NCI-H226 (cell line): ENCODE measurements around the gene CAMK2A.
"Not testable (repeated sequence)": the region's sequence is repeated elsewhere in the genome, so short reads cannot be mapped to it uniquely, and the experiment has no call there.

ENCODE experiments used
- DNase-seq: peaks from one replicate; pipeline ENCODE4 v3.0.0-alpha.2; 2015

CAMK2A gene

DNA sequence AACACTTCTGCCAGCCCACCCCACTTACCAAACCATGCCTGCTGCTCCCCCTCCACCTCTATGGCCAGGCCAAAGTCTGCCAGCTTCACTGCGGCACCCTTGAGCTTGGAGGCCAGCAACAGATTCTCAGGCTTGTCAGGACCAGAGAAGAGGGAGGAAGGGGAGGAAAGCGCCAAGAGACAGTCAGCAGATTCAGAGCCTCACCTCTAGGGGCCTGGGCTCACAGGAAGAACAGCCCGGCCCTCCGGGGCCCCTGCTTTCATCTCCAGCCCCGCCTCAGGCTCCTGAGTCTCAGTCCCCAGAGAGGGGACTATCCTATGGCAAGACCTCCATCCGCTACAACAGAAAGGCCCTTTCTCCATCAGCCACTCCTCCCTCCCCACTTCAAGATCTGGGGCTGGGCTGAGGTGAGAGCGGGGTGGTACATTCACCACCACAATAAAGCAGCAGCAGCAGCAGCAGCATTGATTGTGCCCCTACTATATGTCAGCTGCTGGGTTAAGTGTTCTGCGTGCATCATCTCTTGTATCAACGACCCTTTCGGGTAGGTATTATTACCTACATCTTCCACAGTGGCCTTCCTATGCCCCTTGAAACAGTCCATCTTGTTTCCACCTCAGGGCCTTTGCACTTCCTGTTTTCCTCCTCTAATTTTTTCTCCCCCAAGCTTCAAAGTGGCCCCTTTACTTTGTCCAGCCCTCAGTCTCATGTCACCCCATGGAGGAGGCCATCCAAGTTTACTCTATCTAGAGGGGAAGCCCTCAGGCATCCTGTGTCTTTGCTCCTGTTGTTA is 36.0 kb downstream of the CAMK2A start:
- DNase-seq: no peak

GRCh38 chr5:150252489-150252888 is 37.1 kb downstream of the CAMK2A start:
- no peak for DNase-seq

DNA sequence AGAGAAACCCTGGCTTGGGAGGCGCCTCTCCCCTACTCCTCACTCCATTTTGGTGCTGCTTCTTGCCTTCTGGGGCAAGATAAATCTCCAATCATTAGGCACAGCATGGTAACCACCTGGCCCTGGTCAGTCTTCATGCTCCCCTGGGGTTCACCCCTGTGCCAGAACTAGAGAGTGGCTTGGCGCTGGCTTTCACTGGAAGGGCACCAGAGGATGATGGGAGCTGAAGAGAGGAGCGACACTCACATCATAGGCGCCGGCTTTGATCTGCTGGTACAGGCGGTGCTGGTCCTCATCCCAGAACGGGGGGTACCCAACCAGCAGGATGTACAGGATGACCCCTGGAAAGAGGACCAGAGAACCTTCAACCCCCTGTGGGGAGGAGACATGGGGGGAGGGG is 38.1 kb downstream of the CAMK2A start:
- no peak for DNase-seq

DNA sequence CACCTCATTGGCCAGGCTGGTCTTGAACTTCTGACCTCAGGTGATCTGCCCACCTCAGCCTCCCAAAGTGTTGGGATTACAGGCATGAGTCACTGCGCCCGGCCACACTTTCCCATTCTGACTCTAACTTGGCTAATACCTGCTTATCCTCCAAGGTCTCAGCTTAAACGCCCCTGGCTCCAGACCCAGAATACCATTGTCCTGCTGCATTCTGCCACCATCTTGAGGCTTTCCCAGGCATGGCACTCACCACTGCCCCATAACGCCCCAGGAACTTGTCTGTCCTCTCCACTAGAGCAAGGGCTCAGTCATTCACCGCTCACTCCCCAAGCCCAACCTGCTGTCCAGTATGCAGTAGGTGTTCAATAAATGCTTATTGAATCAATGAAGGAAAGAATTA is 39.8 kb downstream of the CAMK2A start:
- no peak for DNase-seq

DNA sequence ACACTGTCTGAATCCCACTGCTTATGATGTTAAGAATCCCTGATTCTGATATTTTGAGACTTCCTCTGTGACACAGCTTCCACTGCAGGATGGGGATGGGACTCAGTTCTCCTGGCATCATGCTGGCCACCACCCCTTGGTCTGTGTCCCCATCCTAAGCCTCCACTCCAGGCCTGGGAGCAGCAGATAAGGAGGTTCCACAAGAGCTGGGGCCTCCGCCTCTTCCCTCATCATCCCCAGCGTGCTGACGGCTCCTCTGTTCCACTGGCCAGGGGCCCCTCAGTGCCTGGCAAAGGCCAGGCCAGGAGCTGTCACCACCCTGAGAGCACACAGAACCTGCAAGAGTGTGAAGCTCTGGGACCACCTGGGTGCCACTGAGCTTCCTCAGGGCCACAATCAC is 40.6 kb downstream of the CAMK2A start:
- no peak for DNase-seq

DNA sequence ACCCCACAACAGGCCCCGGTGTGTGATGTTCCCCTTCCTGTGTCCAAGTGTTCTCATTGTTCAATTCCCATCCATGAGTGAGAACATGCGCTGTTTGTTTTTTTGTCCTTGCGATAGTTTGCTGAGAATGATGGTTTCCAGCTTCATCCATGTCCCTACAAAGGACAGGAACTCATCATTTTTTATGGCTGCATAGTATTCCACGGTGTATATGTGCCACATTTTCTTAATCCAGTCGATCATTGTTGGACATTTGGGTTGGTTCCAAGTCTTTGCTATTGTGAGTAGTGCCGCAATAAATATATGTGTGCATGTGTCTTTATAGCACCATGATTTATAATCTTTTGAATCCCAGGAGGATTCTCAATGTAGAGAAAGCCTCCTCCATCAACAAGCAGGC is 41.1 kb downstream of the CAMK2A start:
- not testable (repeated sequence) for DNase-seq

DNA sequence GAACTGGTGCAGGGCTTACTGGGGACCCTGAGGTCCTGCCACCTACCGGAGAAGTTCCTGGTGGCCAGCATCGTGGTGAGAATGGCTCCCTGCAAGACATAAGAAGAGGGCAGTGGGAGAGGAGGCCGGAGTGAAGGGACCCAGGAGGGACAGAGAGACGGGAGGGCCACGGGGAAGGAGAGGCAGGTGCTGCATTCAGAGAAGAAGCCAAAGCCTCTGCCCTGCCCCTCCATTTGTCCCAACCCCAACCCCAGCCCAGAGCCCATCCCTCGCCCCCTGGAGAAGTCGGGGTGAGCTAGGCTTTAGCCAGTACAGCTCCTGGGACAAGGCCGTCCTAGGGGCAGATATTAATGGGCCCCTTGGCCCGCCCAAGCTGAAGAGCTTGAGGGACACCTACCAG is 41.8 kb downstream of the CAMK2A start:
- DNase-seq: no peak

DNA sequence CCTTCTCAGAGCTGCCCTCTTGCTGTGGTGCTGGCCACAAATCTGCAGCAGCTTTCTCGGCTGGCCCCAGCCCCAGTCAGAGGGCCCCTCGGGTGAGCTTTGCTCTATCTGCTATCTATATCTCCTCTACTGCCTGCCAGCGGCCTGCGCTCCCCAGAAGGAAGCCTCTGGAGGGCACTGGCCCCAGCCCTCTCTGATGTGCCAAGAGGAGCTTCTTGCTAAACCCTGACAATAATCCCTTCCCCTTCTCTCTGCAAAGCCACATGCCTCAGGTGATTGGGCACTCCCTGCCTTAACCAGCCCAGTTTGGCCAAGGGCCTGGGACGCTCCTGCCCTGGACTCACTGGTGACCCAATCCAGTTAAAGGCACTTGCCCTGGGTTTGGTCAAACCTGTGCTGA is 42.7 kb downstream of the CAMK2A start:
- no peak for DNase-seq

GRCh38 chr5:150246429-150246828 is 43.1 kb downstream of the CAMK2A start:
- DNase-seq: no peak

GRCh38 chr5:150245808-150246207 is 43.8 kb downstream of the CAMK2A start:
- no peak for DNase-seq

DNA sequence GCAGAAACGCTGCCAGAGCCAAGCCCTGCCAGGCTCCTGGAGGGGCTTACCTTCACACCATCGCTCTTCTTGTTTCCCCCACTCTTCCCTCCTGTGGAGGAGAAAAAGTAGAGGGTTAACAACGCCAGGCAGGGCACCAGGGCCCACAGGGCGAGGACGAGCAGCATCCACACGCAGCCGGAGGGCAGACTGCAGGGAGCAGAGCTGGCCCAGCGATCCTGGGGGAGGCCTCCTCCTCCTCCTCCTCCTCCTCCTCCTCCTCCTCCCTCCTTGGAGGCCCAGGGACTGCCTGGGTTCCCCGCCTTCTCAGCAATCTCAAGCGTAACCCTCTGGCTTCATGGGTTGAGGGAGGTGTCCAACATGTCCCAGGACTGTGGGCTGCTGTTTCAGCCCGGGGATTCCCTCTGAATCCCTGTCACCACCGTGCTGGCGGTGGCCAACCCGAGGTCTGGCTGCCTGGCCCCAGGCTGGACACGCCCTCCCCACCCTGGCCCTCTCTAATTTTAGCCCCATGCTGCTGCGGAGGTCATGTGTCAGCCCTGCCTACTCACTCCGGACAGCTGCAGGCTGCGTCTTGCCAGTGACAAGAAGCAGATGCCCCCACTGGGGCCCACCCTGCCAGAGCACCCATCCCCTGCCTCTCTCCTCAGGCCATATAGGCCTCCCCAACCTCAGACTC is 44.3 kb downstream of the CAMK2A start:
- DNase-seq: no peak

- no peak for DNase-seq
Observed at GRCh38 chr5:150244209-150244608, 45.4 kb downstream of the CAMK2A start.

- no peak for DNase-seq
Observed at GRCh38 chr5:150243590-150243989, 46.0 kb downstream of the CAMK2A start.

GRCh38 chr5:150242251-150242894 is 47.2 kb downstream of the CAMK2A start:
- no peak for DNase-seq

GRCh38 chr5:150241298-150242160 is 48.0 kb downstream of the CAMK2A start:
- DNase-seq: no peak

DNA sequence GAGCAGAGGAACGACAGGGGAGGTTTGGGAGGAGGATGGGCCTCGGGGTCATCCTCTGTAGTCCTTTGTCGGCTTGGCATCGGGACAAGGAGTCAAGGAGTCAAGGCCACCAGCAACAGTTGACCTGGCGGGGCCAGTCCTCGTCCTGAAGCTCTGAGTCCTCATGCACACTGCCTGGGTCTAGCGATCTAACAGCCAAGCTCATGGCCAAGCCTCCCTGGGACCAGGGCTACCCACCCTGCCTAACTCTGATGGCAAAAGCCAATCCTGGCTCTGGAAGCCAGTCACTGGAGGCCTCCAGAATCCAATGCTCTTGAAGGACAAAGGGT is 49.8 kb downstream of the CAMK2A start:
- no peak for DNase-seq

GRCh38 chr5:150239099-150239793 is 50.3 kb downstream of the CAMK2A start:
- no peak for DNase-seq

DNA sequence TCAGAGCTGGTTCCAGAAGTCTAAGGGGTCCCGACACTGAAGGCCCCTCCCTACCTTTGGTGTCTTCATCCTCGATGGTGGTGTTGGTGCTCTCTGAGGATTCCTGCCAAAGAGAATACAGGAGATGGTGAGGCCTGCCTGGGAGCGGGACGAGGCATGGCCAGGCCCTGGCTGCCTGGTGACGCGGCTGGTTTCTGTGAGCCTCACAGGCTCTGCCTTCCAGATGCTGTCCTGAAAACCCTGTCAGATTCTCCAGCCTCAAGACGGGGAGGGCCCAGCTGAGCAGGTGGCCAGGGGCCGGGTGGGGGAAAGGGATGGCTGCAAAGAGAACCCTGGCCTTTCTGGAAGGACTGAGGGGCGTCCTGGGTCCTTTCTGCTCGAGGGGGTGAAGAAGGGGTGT is 50.9 kb downstream of the CAMK2A start:
- DNase-seq: no peak

DNA sequence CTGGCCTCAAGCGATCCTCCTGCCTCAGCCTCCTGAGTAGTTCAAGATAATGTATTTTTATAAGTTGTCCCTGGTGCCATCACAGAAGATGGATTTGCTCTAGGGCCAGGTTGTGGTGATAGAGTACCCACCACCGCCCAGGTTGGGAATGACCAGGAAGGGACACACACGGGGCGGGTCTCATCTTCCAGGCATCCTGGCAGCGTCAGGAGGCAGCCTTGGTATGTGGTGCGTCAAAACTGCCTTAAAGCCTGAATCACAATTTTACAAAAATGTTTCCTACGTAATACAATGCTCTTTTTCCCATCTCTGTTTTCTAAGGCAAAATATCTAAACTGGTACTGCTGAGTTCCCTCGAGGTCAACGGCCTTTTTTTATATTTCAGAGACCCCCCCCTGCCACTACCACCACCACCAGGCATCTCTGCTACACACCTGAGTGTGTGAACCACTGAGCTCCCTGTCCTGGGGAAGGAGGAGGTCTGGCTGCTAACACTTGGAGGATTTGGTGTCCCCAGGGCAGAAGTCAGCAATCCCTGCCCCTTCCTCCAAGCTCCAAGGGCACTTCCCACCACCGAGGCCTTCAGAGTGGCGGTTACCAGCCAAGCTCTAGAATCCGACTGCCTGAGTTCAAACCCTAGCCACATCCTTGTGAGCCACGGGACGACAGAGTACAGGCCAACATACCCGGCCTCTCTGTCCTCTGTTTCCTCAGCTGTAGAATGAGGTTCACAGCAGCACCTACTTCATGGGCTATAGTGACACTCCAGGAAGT is 52.4 kb downstream of the CAMK2A start:
- DNase-seq: no peak

DNA sequence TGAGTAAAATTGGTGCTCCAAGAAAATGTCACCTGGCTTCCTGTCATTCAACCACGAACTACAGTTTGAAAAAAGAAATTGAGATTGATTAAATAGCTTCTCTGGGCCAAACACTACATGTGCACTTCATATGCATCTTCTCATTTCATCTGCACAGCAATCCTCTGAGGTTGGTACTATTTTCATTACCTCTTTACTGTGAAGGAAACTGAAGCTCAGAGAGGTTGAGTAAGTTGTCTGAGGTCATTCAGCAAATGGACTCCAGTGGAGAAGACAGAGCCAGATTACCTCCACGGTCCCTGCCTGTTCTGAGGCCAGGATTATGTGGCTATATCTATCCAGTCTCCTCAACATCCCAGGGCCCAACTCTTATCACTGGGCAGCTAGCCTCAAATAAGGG is 53.3 kb downstream of the CAMK2A start:
- DNase-seq: no peak

- no peak for DNase-seq
Observed at GRCh38 chr5:150235500-150235854, 54.1 kb downstream of the CAMK2A start.
